Urothelium cell line (cell line): Measurements from ENCODE around the gene CSTB.
A peak's percentile ranks its signal among the peaks of the same experiment; 100 is the strongest.

Source experiments
- DNase-seq: peaks from one replicate; pipeline ENCODE4 v3.0.0; 2011; ENCODE audit warnings: low spot score, mixed read lengths
- FAIRE-seq: peaks from 2 replicates; lab custom pipeline; 2011; peaks lifted over from hg19 to GRCh38; lab: Jason Lieb, UNC

CSTB gene

DNA sequence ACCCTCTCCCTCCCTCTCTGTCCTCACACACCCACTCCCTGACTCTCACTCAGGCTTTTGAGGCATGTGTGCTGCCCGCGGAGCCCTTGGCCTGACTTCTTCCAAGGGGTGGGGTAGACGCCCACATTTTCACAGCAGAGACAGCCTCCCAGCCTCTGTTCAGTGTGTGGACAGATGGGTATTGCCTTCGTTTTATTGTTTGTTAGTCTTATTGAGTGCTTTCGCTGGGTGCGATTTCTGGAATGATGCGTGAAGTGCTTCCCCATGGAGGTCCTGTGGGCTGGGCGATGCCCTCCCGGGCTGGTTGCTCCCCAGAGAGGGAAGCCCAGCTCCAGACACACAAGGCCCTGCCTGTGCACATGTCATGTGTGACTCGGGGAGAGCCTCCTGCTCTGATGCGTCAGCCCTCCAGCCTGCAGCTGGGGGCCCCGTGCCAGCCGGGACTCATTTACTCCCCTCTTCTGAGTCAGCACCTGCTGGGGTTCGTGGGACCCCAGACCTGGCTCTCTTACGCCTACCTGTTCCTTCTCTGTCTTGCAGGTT lies 42.5 kb downstream of the CSTB start:
- FAIRE-seq (no peak), DNase-seq (no peak)

DNA sequence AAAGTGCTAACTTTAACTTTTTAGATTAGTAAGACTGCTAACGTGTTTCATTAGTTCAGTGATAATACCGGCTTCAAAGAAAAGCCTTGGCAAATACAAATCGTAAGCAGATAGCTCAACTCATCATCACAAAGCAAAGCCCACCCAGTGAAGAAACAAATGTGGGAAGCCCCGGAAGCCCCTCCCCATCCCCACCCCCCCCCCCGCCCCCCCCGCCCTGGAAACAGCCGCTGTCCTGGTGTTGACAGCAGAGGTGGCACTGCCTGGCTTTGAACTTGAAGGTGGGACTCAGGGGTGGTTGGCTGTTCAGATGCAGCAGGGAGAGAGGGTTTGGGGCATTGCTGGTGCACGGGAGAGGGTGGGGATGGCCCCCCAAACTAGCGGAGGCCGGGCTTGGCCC lies 43.0 kb downstream of the CSTB start:
- FAIRE-seq: no peak
- DNase-seq: no peak

DNA sequence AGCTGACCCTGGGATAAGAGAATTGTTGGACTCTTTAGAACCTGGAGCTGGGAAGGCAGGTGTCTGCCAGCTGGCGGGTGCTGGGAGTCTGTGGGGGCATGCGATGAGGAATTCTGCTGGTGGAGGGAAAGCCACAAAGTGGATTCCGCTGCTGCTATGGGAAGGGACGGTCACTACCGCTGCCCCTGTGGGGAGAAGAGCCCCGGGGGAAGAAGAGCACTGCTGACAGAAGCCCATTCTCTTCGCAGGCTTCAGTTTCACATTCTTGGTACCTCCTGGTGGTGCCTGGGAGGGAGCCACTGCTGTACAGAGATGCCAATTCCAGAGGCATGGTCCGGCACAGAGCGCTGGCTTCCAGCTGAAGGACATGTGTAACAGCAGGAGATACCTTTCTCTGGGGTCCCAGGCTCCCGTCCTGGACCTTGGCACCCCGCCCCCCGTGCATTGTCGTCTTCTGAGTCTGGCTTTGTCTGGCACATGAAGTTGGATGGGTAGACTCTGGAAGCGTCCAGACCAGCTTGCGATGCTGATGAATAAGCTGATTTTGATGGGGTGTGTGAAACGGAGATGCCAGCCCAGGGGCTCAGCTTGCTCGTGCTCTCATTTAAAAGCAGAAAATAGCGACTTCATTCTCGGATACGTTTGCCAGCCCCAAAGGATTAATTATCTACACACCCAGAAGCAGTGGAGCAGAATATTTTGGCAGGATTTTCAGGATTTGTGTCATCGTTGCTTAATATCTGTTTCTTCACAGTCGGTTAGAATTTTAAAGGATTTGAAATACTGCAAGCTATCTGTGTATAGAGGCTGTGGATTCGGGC lies 44.0 kb downstream of the CSTB start:
- DNase-seq: no peak
- no peak for FAIRE-seq

DNA sequence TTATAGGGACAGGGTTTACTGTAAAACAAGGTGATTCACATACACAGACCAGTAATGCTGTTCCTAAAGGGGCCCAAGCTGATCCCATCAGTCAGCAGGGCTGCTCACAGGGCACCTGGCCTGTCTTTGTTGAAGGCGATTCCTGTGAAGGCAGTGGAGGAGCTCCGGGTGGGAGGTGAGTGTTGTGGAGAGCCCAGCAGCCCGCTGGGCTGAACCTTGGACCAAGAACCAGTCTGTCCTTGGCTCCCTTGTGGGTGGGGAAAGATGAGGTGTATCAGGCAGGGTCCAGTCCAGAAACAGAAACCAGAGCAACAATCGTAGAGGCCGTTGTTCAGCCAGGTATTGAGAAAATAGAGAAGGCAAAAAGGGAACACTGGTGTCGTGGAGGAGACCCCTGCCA lies 44.6 kb downstream of the CSTB start:
- DNase-seq: no peak
- no peak for FAIRE-seq

DNA sequence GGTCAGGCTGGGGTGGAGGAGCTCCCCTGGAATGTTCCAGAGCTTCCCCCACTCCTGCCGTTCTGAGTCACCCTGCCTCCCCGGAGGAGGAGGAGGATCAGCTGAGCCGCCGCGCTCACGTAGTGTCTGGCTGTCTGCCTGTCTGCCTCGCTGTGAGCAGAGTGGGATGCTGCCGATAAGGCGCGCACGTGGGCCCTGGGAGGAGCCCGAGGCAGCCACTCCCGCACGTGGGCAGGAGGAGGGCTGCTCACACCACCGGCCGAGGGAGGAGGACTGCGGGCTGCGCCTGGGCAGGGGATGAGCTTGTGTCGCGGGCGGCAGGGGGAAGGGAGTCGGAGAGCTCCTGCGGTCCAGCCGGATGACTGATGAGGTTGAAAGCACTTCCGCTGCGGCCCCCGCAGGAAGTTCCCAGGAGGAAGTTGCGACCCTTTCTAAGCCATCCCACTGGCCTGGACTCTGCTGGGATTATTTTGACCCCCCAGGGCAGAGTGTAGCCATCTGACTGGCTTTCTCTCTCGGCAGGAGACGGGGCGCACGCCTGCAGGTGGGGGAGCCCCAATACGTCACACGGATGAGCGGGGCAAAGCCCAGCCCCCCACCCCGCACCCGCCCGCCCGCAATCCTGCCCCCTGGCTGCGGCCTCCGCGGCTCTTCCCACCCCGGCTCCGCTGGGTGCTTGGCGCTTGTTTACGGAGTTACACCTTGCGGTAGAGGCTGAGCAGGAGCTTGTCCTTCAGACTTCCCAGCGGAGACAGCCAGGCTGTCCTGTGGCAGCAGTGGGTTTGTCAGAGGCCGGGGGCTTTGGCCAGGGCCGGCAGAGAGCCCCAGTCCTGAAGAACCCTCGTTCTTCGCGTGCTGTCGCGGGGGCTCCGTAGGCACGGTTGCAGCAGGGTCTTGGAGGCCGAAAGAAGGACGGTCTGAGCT lies 47.4 kb downstream of the CSTB start:
- DNase-seq (peak; percentile 92), FAIRE-seq (peak; percentile 90)

DNA sequence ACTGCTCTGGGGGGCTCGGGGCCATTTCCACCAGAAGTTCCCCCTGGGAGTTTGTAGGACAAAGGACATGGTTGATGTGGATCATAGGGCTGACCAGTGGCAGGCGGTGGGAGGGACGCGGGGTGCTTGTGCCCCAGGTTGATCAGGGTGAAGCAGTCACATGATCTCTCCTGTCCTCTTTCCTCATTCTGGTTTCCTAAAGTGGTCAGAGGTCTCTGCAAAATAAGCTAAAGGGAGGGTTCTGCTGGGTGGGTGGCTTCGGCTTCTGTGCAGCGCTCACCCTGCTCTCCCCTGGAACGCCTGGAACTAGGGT lies 48.0 kb downstream of the CSTB start:
- FAIRE-seq: no peak

DNA sequence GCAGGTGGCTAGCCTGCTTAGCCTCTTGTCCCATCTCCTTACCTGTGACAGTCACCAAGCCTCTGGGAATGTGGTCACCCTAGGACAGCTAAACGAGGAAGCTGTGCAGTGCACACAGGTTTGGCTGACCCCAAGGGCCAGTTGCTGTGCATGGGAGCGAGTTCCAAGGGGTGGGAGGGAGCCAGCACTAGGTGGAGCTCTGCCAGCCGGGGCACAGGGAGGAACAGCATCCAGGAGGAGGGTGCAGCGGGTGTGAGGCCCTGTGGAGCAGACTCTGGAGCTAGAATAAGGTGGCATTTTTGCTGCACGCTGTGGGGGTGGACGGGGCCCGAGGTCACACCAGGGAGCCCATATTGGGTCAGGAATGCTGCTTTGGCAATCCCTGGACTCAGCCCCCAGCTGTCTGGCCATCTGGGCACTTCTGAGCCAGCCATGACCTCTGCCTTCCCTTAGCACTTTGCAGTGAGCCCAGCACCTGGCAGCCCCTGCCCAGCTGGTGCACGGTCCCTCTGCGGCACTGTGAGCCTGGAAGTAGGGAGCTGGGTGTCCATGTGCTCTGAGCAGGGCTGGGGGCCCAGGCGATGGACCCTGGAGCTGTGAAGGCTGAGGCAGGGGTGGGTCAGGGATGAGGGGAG lies 48.5 kb downstream of the CSTB start:
- FAIRE-seq (no peak), DNase-seq (peak; percentile 36)

More for the DNA sequence above, 48.0 kb downstream of the CSTB start:
- no peak for DNase-seq

DNA sequence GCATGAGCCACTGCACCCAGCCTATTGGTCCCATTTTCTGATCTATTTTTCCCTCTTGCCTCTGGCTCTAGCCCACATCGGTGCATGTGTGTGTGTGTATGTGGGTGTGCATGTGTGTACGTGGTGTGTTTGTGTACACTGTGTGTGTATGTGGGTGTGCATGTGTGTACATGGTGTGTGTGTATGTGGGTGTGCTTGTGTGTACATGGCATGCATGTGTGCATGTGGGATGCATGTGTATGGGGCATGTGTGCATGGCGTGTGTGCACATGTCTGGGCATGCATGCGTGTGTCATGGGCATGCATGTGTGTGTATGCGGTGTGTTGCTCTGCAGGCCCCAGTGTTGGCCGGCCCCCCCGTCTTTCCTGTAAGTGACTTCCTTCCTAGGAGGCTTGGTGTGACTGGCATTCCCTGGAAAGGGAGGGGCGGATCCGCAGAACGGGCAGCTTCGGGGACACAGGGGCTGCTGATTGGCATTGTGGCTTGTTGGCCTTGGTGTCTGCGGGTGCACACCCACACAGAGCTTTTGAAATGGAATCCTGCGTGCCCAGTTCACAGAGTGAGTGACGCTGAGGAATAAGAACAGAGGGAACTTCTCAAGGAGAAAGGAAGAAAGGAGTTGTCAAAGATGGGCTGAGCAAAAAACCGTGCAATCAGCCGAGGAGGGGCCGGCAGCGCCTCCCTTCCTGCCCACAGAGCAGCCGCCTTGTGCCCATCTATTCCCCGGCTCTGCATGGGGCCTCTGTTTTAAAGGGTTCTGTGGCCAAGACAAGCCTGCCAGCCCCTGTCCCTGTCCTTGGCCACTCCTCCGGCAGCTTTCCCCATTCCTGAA lies 49.2 kb downstream of the CSTB start:
- DNase-seq (no peak), FAIRE-seq (peak; percentile 75)
